ENCODE data around the gene TPST2. TPM values are rescaled to one million over a fixed set of nuclear protein-coding genes. Genes with fewer than 3 reads are reported as not detected.

The TPST2 gene
- total RNA-seq, 1 donor from 2014 or later, result 11.0 TPM

DNA sequence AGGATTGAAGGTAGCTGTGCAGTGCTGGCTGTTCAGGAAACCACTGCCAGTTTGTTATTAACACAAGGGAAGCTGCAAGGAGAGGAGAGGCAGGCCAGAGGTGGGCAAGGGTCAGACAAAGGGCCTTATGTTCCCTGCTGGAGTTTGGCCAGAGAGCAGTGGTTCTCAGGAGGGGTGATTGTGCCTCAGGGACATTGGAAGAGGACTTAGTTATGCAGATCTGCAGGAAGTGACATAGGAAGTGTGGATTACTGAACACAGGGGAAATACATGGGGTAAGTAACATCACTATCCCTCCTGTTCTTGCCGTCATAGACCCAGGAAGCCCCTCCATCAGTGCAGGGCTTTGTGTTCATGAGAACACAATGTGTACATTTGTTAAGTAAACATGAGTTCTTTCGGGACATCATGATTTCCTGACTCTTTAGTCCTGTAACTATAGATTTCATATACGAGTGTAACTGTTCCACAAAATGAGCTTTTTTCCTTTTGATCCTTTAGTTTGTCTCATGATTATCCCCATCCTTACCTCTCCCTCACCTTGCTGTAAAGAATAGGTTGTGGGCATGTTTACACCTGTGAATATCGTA lies 100.4 kb downstream of the TPST2 start:
- Mint-ChIP-seq H3K4me3 (no peak overlapping the region), H3K36me3 (ENCODE audit: low read depth) (peaks cover 73% of the 10 kb centered on the region), H3K27me3 (no peaks in the 10 kb centered on the region), H3K27ac (peak overlapping the region; percentile 68), H3K9me3 (no peaks in the 10 kb centered on the region), H3K4me1 (peaks cover 16% of the 10 kb centered on the region)
- TF ChIP-seq, protein P1, sequence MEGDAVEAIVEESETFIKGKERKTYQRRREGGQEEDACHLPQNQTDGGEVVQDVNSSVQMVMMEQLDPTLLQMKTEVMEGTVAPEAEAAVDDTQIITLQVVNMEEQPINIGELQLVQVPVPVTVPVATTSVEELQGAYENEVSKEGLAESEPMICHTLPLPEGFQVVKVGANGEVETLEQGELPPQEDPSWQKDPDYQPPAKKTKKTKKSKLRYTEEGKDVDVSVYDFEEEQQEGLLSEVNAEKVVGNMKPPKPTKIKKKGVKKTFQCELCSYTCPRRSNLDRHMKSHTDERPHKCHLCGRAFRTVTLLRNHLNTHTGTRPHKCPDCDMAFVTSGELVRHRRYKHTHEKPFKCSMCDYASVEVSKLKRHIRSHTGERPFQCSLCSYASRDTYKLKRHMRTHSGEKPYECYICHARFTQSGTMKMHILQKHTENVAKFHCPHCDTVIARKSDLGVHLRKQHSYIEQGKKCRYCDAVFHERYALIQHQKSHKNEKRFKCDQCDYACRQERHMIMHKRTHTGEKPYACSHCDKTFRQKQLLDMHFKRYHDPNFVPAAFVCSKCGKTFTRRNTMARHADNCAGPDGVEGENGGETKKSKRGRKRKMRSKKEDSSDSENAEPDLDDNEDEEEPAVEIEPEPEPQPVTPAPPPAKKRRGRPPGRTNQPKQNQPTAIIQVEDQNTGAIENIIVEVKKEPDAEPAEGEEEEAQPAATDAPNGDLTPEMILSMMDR (IDR thresholded peaks at IDR 0.05), result no peak
- ATAC-seq (ENCODE audit: low read depth) (no peak), DNase-seq (no peak)
- ChIA-PET CTCF (no interaction called here), POLR2A (no interaction called here)
- intact Hi-C loops (cut with micrococcal nuclease), result no loop called here

DNA sequence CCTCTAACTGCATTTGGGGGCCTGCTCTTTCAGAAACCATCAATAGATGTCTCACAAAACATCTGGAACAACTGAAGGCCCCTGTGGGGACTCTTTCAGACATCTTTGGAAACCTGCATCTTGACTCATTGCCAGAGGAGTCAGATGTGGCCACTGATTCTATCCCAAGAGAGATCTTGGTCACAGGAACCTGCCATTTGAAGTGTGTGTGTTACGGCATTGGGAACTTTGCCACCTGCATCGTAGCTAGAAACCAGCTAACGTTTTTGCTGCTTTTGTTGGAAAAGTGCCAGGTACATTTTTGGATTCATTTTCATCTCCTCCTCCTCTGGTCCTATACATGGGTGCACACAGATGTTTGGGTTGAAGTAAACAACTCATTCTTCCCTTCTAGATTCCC lies 101.9 kb downstream of the TPST2 start:
- ChIA-PET CTCF (no interaction called here), POLR2A (no interaction called here)
- Mint-ChIP-seq H3K9me3 (no peaks in the 10 kb centered on the region), H3K27me3 (no peaks in the 10 kb centered on the region), H3K27ac (no peak overlapping the region), H3K4me1 (peaks cover 26% of the 10 kb centered on the region), H3K4me3 (no peak overlapping the region), H3K36me3 (ENCODE audit: low read depth) (peaks cover 62% of the 10 kb centered on the region)
- DNase-seq, result no peak
- intact Hi-C loops (cut with micrococcal nuclease), result no loop called here
- ATAC-seq (ENCODE audit: low read depth), result no peak
- TF ChIP-seq, protein P1 (IDR thresholded peaks at IDR 0.05), result no peak

- ChIA-PET CTCF (no interaction called here), POLR2A (interaction anchor here (0.6 kb wide), 1 partner anchor 14 kb away, joined by 3 read pairs; no protein-coding TSS in a partner anchor)
- ATAC-seq (ENCODE audit: low read depth) (no peak), DNase-seq (no peak)
- H3K4me3 Mint-ChIP-seq, result no peak overlapping the region
- intact Hi-C loops (cut with micrococcal nuclease), result no loop called here
- peaks cover 42% of the 10 kb centered on the region for H3K4me1 Mint-ChIP-seq
- no peaks in the 10 kb centered on the region for H3K27me3 Mint-ChIP-seq
- peaks cover 49% of the 10 kb centered on the region for H3K36me3 Mint-ChIP-seq (ENCODE audit: low read depth)
- H3K27ac Mint-ChIP-seq, result no peak overlapping the region
- TF ChIP-seq, protein P1 (IDR thresholded peaks at IDR 0.05), result no peak
- no peaks in the 10 kb centered on the region for H3K9me3 Mint-ChIP-seq
Measured at GRCh38 chr22:26486394-26486793, 103.5 kb downstream of the TPST2 start.

DNA sequence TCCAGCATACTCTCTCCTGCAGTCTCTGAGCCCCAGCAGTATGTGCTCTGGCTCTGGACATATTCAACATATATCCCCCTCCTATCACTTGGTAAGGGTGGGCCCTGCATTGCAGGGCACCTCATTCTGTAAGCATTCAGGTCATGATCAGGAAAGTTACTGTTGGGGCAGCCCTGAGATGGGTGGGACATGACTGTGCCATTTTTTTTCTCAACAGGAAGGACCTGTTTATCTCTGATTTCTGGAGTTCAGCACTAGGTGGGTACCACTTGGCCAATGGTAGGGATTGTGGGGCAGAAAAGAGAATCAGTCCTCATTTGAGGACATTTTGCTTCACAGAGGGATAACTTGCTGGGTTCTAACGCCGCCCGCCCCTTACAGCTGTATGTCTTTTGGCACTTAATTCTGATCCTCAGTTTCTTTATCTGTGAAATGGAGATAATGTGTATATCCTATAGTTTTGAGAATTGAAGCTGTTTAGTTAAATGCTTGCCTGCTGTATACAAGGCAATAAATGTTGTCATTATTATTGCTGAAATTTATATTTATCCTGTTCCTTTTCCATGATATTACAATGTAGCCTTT lies 104.0 kb downstream of the TPST2 start:
- H3K27me3 Mint-ChIP-seq, result no peaks in the 10 kb centered on the region
- H3K4me3 Mint-ChIP-seq, result peak overlapping the region; percentile 17
- TF ChIP-seq, protein P1 (IDR thresholded peaks at IDR 0.05), result no peak
- no peak overlapping the region for H3K27ac Mint-ChIP-seq
- CTCF ChIA-PET, result no interaction called here
- ATAC-seq (ENCODE audit: low read depth) (no peak), DNase-seq (no peak)
- peaks cover 47% of the 10 kb centered on the region for H3K4me1 Mint-ChIP-seq
- POLR2A ChIA-PET, result no interaction called here
- intact Hi-C loops (cut with micrococcal nuclease), result no loop called here
- H3K9me3 Mint-ChIP-seq, result no peaks in the 10 kb centered on the region
- H3K36me3 Mint-ChIP-seq (ENCODE audit: low read depth), result peaks cover 48% of the 10 kb centered on the region

DNA sequence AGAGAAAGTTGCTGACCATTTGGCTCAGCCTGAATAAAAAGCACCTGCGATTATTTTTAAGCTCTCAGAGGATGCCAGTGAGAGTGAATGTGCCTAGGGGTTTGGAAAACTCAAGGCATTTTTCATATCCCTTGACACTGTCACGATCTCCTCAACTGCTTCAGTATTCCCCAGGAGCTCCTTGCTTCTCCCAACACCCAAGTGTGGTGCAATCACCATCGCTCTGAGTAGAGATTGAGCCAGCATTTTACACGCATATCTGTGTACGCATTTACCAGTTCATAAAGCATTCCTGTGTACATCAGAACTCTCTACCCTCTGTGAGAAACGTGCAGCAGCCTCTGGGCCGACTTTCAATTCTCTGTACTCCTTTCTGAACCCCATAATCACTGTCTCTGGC lies 104.9 kb downstream of the TPST2 start:
- no peak for DNase-seq
- TF ChIP-seq, protein P1 (IDR thresholded peaks at IDR 0.05), result no peak
- Mint-ChIP-seq H3K36me3 (ENCODE audit: low read depth) (peaks cover 42% of the 10 kb centered on the region), H3K4me3 (peak overlapping the region; percentile 17), H3K4me1 (peaks cover 56% of the 10 kb centered on the region), H3K27ac (peak overlapping the region; percentile 94), H3K9me3 (no peaks in the 10 kb centered on the region), H3K27me3 (no peaks in the 10 kb centered on the region)
- ChIA-PET CTCF (interaction anchor here (2.3 kb wide), 1 partner anchor 18 kb away, joined by 9 read pairs; no protein-coding TSS in a partner anchor), POLR2A (interaction anchor here (1.7 to 4.0 kb wide), 4 partner anchors 18 to 189 kb away, joined by 7 to 37 read pairs (median 22); partner anchors contain the start of gene TFIP11)
- ATAC-seq (ENCODE audit: low read depth), result no peak
- intact Hi-C loops (cut with micrococcal nuclease), result no loop called here
